Muscle of leg (tissue), 11 donors: ENCODE data around the gene TAF1B. TPM values are rescaled to one million over a fixed set of nuclear protein-coding genes. Genes with fewer than 3 reads are reported as not detected.

Experiments
- DNase-seq: peaks from one replicate; pipeline ENCODE4 v3.0.0; 2013
- H3K27ac ChIP-seq: one replicate; pipeline ENCODE4 v1.5.1; 2013; ENCODE audit warnings: mild to moderate bottlenecking, low read length, control low read depth
- H3K27me3 ChIP-seq: one replicate; pipeline ENCODE4 v1.6.1; 2013; ENCODE audit warnings: low read length; ENCODE audit not compliant: control insufficient read depth, insufficient read depth
- H3K36me3 ChIP-seq: one replicate; pipeline ENCODE4 v1.6.1; 2013; ENCODE audit warnings: low read length; ENCODE audit not compliant: control insufficient read depth, insufficient read depth
- H3K4me1 ChIP-seq: one replicate; pipeline ENCODE4 v1.6.1; 2013; ENCODE audit warnings: low read length; ENCODE audit not compliant: control insufficient read depth, insufficient read depth
- H3K4me3 ChIP-seq: one replicate; pipeline ENCODE4 v1.5.1; 2013; ENCODE audit warnings: low read length, control low read depth
- H3K9me3 ChIP-seq: replicated peaks from 2 replicates; pipeline ENCODE4 v1.6.1; 2013; ENCODE audit warnings: low read depth, low read length; ENCODE audit not compliant: control insufficient read depth
- WGBS: methylation state at CpG from one replicate; pipeline ENCODE4 v1.1.5; 2013; ENCODE audit warnings: missing lambda C conversion rate; ENCODE audit not compliant: insufficient coverage; 5-methylcytosine and 5-hydroxymethylcytosine counted together
- polyA plus RNA-seq, 8 donors: library from polyadenylated mRNA; unstranded; fragments of 120-200 nt; gene quantifications; one replicate each; pipeline versions ENCODE4 v1.2.1 to v1.2.3, GENCODE V29; 2013; ENCODE audit warnings: inconsistent platforms in 1 of 8, low replicate concordance in 1 of 8; ENCODE audit not compliant: insufficient read length in 8 of 8, insufficient read depth in 1 of 8
- total RNA-seq: library from RNA; stranded (reverse); fragments of 120-200 nt; gene quantifications from one replicate; pipeline ENCODE4 v1.2.4, GENCODE V29; 2013

The TAF1B gene
- total and polyA plus RNA-seq, 9 donors = 8.4 to 15.5 (median 11.3) TPM

GRCh38 chr2:9877726-9878125 is 34.5 kb downstream of the TAF1B start:
- Histone ChIP-seq H3K36me3 (peaks cover 19% of the 10 kb centered on the region), H3K4me1 (no peaks in the 10 kb centered on the region), H3K27me3 (no peaks in the 10 kb centered on the region), H3K9me3 (no peaks in the 10 kb centered on the region), H3K4me3 (no peak overlapping the region), H3K27ac (no peak overlapping the region)
- no peak for DNase-seq
- WGBS = no CpG with 5 or more reads among the region's 2 CpGs

GRCh38 chr2:9879455-9880194 is 36.4 kb downstream of the TAF1B start:
- Histone ChIP-seq H3K9me3 (no peaks in the 10 kb centered on the region), H3K27ac (no peak overlapping the region), H3K36me3 (peaks cover 23% of the 10 kb centered on the region), H3K4me1 (no peaks in the 10 kb centered on the region), H3K27me3 (no peaks in the 10 kb centered on the region), H3K4me3 (no peak overlapping the region)
- no peak for DNase-seq
- 66% methylated on average over 4 of the region's 7 CpGs for WGBS

GRCh38 chr2:9883897-9884296 is 40.6 kb downstream of the TAF1B start:
- no peak for DNase-seq
- Histone ChIP-seq H3K9me3 (no peaks in the 10 kb centered on the region), H3K36me3 (peaks cover 10% of the 10 kb centered on the region), H3K4me1 (no peaks in the 10 kb centered on the region), H3K27ac (no peak overlapping the region), H3K4me3 (no peak overlapping the region), H3K27me3 (no peaks in the 10 kb centered on the region)
- WGBS = 98% methylated on average over 17 of the region's 17 CpGs

GRCh38 chr2:9884436-9884835 is 41.2 kb downstream of the TAF1B start:
- no peak overlapping the region for H3K27ac ChIP-seq
- H3K36me3 ChIP-seq = peaks cover 7% of the 10 kb centered on the region
- no peaks in the 10 kb centered on the region for H3K27me3 ChIP-seq
- H3K4me1 ChIP-seq = no peaks in the 10 kb centered on the region
- WGBS = 93% methylated on average over 5 of the region's 6 CpGs
- DNase-seq = no peak
- H3K4me3 ChIP-seq = no peak overlapping the region
- no peaks in the 10 kb centered on the region for H3K9me3 ChIP-seq

- no peak for DNase-seq
- Histone ChIP-seq H3K27me3 (no peaks in the 10 kb centered on the region), H3K9me3 (no peaks in the 10 kb centered on the region), H3K27ac (no peak overlapping the region), H3K4me3 (no peak overlapping the region), H3K4me1 (no peaks in the 10 kb centered on the region), H3K36me3 (peaks cover 6% of the 10 kb centered on the region)
- WGBS = 100% methylated on average over 1 of the region's 4 CpGs
Observed at GRCh38 chr2:9885036-9885684, 41.9 kb downstream of the TAF1B start.

GRCh38 chr2:9887513-9887912 is 44.2 kb downstream of the TAF1B start:
- Histone ChIP-seq H3K27me3 (no peaks in the 10 kb centered on the region), H3K4me3 (no peak overlapping the region), H3K36me3 (peaks cover 9% of the 10 kb centered on the region), H3K4me1 (no peaks in the 10 kb centered on the region), H3K27ac (no peak overlapping the region), H3K9me3 (no peaks in the 10 kb centered on the region)
- no peak for DNase-seq
- WGBS = no CpG with 5 or more reads among the region's 1 CpG

- DNase-seq = peak; percentile 27
- Histone ChIP-seq H3K9me3 (no peaks in the 10 kb centered on the region), H3K4me1 (no peaks in the 10 kb centered on the region), H3K4me3 (no peak overlapping the region), H3K27me3 (no peaks in the 10 kb centered on the region), H3K36me3 (peaks cover 3% of the 10 kb centered on the region), H3K27ac (no peak overlapping the region)
- WGBS = 46% methylated on average over 3 of the region's 3 CpGs
Observed at GRCh38 chr2:9889812-9890261, 46.6 kb downstream of the TAF1B start.

GRCh38 chr2:9892236-9892635 is 49.0 kb downstream of the TAF1B start:
- H3K36me3 ChIP-seq = peaks cover 3% of the 10 kb centered on the region
- DNase-seq = no peak
- no peaks in the 10 kb centered on the region for H3K27me3 ChIP-seq
- H3K9me3 ChIP-seq = no peaks in the 10 kb centered on the region
- no peak overlapping the region for H3K27ac ChIP-seq
- 100% methylated on average over 2 of the region's 4 CpGs for WGBS
- H3K4me1 ChIP-seq = no peaks in the 10 kb centered on the region
- no peak overlapping the region for H3K4me3 ChIP-seq

- Histone ChIP-seq H3K27ac (no peak overlapping the region), H3K36me3 (peaks cover 3% of the 10 kb centered on the region), H3K4me1 (peaks cover 3% of the 10 kb centered on the region), H3K9me3 (no peaks in the 10 kb centered on the region), H3K4me3 (no peak overlapping the region), H3K27me3 (no peaks in the 10 kb centered on the region)
- DNase-seq = no peak
- WGBS = no CpG with 5 or more reads among the region's 7 CpGs
Observed at GRCh38 chr2:9895669-9896590, 52.7 kb downstream of the TAF1B start.

GRCh38 chr2:9897331-9897737 is 54.1 kb downstream of the TAF1B start:
- WGBS = no CpG with 5 or more reads among the region's 3 CpGs
- H3K36me3 ChIP-seq = peaks cover under 1% of the 10 kb centered on the region
- DNase-seq = peak; percentile 88
- peak overlapping the region; percentile 16 for H3K27ac ChIP-seq
- no peaks in the 10 kb centered on the region for H3K9me3 ChIP-seq
- H3K4me1 ChIP-seq = peaks cover 3% of the 10 kb centered on the region
- H3K4me3 ChIP-seq = no peak overlapping the region
- no peaks in the 10 kb centered on the region for H3K27me3 ChIP-seq
